Stimulated activated CD4-positive, alpha-beta T cell treated with anti-CD3 and anti-CD28 coated beads, Interleukin-12 subunit alpha, Interleukin-12 subunit beta, amount 100 ng/mL, for 4 hours (primary cell): Measurements from ENCODE around the gene PTPN13.

Source experiments
- DNase-seq: peaks from one replicate; pipeline ENCODE4 v3.0.0-alpha.2; 2020

Gene PTPN13

GRCh38 chr4:86819561-86819960 lies 225.4 kb downstream of the PTPN13 start:
- no peak for DNase-seq

- DNase-seq: no peak
Observed at GRCh38 chr4:86821151-86821550, 227.0 kb downstream of the PTPN13 start.

GRCh38 chr4:86822136-86822535 lies 228.0 kb downstream of the PTPN13 start:
- DNase-seq: no peak

- DNase-seq: no peak
Observed at GRCh38 chr4:86825511-86825910, 231.4 kb downstream of the PTPN13 start.

- DNase-seq: no peak
Observed at GRCh38 chr4:86831262-86832130, 237.4 kb downstream of the PTPN13 start.

GRCh38 chr4:86833615-86834014 lies 239.5 kb downstream of the PTPN13 start:
- no peak for DNase-seq

GRCh38 chr4:86834901-86835300 lies 240.8 kb downstream of the PTPN13 start:
- DNase-seq: no peak

- no peak for DNase-seq
Observed at GRCh38 chr4:86835677-86836076, 241.6 kb downstream of the PTPN13 start.

GRCh38 chr4:86837691-86838503 lies 243.8 kb downstream of the PTPN13 start:
- DNase-seq: no peak

GRCh38 chr4:86840858-86841257 lies 246.7 kb downstream of the PTPN13 start:
- DNase-seq: no peak

GRCh38 chr4:86841309-86841708 lies 247.2 kb downstream of the PTPN13 start:
- no peak for DNase-seq

GRCh38 chr4:86845593-86845992 lies 251.5 kb downstream of the PTPN13 start:
- no peak for DNase-seq

GRCh38 chr4:86846921-86847320 lies 252.8 kb downstream of the PTPN13 start:
- DNase-seq: no peak

GRCh38 chr4:86847571-86847970 lies 253.5 kb downstream of the PTPN13 start:
- no peak for DNase-seq

GRCh38 chr4:86848136-86848535 lies 254.0 kb downstream of the PTPN13 start:
- no peak for DNase-seq

- DNase-seq: no peak
Observed at GRCh38 chr4:86848732-86849619, 254.9 kb downstream of the PTPN13 start, which contains the start of gene SLC10A6. Gene SLC10A6, minus strand, starts transcription at chr4:86849384. Its CDS starts 269 bp downstream, at chr4:86849115.

- DNase-seq: no peak
Observed at GRCh38 chr4:86853209-86853608, 259.1 kb downstream of the PTPN13 start.

- no peak for DNase-seq
Observed at GRCh38 chr4:86855572-86855971, 261.5 kb downstream of the PTPN13 start.

GRCh38 chr4:86856896-86857295 lies 262.8 kb downstream of the PTPN13 start:
- DNase-seq: no peak

GRCh38 chr4:86857341-86858052 lies 263.4 kb downstream of the PTPN13 start:
- no peak for DNase-seq
